OCI-LY1 (cell line): ENCODE data around the gene MXRA7.

Experiments
- EZH2 ChIP-seq: fragments of 200-600 bp; sonication (generic), shearing (Covaris generic); IDR thresholded peaks from 2 replicates; pipeline ENCODE4 v1.8.0; 2017; ENCODE audit warnings: borderline replicate concordance, mixed run types, mild to moderate bottlenecking, antibody characterized with exemption, low read length, moderate library complexity, mixed read lengths
- TF ChIP-seq, protein P1 (sequence below): fragments of 200-600 bp; sonication (generic), shearing (Covaris generic); IDR thresholded peaks from 2 replicates; pipeline ENCODE4 v1.5.1; 2017; ENCODE audit warnings: mild to moderate bottlenecking, antibody characterized with exemption, low read length, moderate library complexity, mixed read lengths

DNA sequence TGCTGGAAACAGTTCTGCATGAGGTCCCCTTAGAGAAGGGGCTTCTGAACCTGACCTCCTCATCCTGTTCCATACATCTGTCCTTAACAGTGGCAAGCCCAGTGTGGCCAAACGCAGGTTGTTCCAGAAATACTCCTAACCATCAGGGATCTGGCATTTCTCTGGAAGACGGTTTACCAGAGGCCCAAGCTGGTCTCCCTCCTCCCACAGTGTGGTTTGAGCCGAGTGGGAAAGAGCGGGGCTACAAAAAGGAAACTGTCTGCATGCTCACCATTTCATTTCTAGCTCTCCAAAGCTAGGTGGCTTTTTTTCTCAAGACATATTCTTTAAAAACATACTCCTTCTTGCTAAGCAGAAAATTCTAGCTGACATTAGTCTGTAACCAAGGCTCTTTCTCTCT lies 6.0 kb downstream of the MXRA7 start:
- TF ChIP-seq, protein P1, sequence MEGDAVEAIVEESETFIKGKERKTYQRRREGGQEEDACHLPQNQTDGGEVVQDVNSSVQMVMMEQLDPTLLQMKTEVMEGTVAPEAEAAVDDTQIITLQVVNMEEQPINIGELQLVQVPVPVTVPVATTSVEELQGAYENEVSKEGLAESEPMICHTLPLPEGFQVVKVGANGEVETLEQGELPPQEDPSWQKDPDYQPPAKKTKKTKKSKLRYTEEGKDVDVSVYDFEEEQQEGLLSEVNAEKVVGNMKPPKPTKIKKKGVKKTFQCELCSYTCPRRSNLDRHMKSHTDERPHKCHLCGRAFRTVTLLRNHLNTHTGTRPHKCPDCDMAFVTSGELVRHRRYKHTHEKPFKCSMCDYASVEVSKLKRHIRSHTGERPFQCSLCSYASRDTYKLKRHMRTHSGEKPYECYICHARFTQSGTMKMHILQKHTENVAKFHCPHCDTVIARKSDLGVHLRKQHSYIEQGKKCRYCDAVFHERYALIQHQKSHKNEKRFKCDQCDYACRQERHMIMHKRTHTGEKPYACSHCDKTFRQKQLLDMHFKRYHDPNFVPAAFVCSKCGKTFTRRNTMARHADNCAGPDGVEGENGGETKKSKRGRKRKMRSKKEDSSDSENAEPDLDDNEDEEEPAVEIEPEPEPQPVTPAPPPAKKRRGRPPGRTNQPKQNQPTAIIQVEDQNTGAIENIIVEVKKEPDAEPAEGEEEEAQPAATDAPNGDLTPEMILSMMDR = no peak
- TF ChIP-seq EZH2 = no peak
